Activated CD4-positive, alpha-beta T cell treated with anti-CD3 and anti-CD28 coated beads, Interleukin-2, amount 50 U/mL, for 24 hours (primary cell): ENCODE results near the gene FGGY.
"Not testable (repeated sequence)": the region's sequence is repeated elsewhere in the genome, so short reads cannot be mapped to it uniquely, and the experiment has no call there.

ENCODE experiments used
- DNase-seq, 2 donors: peaks; one replicate each; pipeline ENCODE4 v3.0.0-alpha.2; 2020; ENCODE audit warnings: low read depth in 1 of 2, low spot score in 1 of 2

FGGY gene

GRCh38 chr1:59541161-59541560 is 244.3 kb downstream of the FGGY start:
- DNase-seq: no peak

DNA sequence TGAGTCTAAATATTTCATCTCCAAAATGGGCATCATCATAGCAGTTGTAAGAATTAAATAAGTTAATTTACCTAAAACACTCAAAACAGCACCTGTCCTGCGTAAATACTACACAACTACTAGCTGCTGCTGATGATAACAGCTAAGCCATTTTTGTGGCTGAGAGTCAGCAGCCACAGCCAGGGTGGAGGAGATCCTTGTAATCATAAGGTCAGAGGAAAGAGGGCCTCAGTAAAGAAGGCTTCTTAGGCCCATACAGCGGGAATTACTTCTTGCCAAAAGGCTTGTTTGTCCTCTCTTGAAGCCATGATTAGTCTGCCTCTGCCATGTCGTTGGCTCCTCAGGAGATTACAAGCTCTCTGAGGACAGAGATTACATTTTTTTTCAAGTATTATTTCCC is 245.0 kb downstream of the FGGY start:
- DNase-seq: no peak

- no peak for DNase-seq
Observed at GRCh38 chr1:59543211-59543668, 246.3 kb downstream of the FGGY start.

DNA sequence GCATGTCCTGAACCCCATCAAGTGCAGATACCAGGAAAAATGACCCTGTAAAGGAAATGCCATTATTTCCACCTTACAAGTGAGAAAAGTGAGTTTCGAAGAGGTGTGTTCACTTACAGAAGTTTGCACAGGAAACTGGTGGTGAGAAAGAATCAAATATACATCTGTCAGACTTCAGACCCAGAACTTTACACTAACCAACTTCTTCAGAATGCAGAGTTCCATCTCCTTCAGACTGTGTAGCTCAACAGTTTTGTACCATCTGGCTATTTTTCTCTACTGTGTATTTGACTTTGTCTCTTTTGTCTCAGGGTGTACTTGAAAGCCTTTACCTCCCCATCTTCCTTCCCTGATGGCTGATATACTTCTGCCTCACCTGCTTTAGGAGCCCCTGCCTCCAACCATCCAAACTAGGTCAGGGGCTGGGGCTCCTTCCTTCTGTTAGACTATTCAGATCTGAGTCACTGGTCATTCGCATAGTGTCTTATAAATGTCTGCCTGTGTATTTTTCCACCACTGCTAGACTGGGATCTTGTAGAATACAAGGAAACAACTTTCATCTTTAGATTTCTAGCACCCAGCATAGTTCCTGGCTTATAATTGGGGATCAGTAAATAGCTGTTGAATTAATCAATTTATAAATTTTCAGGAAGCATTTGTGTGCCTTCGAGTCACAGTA is 247.9 kb downstream of the FGGY start:
- no peak for DNase-seq

DNA sequence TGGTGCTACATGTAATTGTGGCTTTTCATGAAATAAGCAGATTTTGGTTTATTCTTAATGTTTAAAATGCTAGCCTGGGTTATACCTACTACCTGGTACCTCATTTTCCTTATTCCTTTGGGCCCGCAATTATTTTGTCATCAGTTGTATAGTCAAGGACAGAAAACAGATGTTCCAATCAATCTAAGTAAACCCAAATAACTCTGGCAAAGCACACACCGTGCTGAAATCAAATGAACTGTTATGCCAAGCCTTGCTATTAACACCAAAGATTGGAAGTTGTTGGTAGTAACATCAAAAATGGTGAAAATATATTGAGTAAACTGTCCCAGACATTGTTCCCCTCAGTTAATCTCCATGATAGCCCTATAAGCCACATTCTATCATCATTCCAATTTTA is 248.9 kb downstream of the FGGY start:
- DNase-seq: no peak

- no peak for DNase-seq
Observed at GRCh38 chr1:59549066-59549837, 252.4 kb downstream of the FGGY start.

- no peak for DNase-seq
Observed at GRCh38 chr1:59549903-59550302, 253.0 kb downstream of the FGGY start.

DNA sequence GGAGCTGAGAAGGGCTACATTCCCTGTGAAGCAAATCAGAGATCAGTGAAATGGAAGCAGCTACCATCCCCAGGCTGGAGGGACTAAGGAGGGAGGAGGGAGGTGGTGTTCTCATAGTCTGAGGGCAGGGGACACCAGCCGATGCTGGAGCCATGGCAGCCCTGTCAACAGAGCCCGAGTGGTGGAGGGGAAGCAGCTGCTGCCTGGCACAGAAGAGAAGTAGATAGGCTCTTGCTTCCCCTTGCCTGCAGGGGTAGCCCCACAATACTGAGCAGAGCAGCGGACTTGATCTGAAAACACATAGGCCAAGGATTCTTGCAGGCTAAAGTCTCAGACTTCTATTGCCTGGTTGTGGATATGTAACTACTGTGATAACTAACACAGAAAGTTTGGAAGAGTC is 255.1 kb downstream of the FGGY start:
- DNase-seq: no peak

GRCh38 chr1:59553371-59553770 is 256.5 kb downstream of the FGGY start:
- DNase-seq: no peak

- DNase-seq: no peak
Observed at GRCh38 chr1:59554011-59554663, 257.2 kb downstream of the FGGY start.

DNA sequence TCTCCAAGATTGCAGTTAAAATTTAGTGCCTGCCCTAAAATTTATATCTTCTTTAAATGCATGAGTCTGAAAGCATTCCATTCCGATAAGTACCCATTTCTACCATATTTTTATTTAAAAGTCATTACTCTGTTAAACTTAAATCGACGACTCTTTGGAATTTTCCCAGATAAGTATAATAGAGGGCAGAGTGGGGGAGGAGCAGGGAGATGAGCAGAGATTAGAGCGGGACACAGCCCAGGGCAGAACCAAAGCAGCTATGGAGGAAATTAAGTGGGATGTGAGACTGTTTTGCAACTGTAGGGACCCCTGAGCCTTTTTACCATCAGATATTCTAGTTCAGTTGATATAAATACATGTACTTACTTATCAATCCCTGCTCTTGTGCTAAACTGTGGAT is 257.9 kb downstream of the FGGY start:
- no peak for DNase-seq

GRCh38 chr1:59556398-59556797 is 259.5 kb downstream of the FGGY start:
- no peak for DNase-seq

GRCh38 chr1:59556802-59557548 is 260.1 kb downstream of the FGGY start:
- no peak for DNase-seq

DNA sequence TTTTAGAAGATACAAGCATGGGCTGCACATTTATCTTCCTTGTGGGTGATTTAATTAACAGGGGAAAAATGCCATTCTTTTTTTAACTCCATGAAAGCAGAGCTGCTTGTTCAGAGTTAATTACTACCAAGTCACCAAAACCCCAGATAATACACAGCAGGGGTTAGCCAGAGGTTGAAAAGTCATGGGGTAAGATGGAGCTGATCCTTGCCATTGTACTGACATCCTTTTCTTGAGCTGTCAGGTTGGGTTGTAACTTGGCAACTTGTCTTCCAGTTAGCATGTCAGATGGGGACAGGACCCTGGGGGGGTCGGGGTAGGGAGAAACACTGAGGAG is 260.6 kb downstream of the FGGY start:
- no peak for DNase-seq

DNA sequence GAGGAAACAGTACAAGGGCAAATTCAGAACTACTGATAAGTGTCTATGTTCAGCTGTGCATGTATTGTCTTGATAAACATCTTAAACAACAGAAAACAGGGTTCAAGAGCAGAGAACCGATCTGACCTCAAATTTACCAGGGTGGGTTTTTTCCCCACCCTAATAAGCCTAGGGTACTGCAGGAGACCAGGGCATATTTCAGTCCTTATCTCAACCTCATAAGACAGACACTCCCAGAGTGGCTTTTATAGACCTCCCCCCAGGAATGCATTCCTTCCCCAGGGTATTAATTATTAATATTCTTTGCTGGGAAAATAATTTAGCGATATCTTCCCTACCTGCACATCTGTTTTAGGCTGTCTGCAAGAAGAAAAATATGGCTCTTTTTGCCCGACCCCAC is 261.7 kb downstream of the FGGY start:
- DNase-seq: not testable (repeated sequence)

- no peak for DNase-seq
Observed at GRCh38 chr1:59560807-59561450, 264.0 kb downstream of the FGGY start.

GRCh38 chr1:59561796-59562195 is 264.9 kb downstream of the FGGY start:
- no peak for DNase-seq

DNA sequence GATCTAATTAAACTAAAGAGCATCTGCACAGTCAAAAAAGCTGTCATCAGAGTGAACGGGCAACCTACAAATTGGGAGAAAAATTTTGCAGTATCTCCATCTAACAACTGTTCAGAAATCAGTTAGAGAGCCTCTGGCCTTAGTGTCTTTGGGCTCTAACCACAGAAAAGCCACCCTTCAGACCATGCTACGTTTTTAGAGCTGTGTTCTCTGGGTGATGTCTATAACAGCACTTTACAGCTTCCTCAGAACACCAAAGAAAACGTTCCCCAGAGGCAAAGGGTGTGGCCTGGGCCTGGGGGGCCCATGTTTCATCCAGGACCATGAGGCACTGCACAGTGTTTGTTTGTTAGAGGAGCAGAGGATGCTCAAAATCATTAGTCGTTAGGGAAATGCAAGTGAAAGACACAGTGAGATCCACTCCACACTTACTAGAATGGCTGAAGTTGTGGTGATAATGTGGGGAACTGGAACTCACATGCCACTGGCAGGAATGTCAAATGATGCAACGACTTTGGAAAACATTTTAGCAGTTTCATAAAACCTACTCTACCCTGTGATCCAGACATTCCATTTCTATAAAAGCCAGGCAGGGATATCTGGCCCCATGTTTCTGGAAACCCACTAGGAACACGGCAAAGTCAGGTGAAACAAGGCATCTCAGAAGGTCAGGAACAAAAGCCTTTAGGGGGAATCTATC is 267.4 kb downstream of the FGGY start:
- DNase-seq: no peak

- DNase-seq: no peak
Observed at GRCh38 chr1:59565611-59566410, 268.9 kb downstream of the FGGY start.
